ENCODE data around the gene MARCHF2.
A peak's percentile ranks its signal among the peaks of the same experiment; 100 is the strongest.

Gene MARCHF2

GRCh38 chr19:8466018-8466417, 52.9 kb downstream of the MARCHF2 start (continued):
- TF ChIP-seq CSRNP3 (CRISPR knock-in tag; IDR thresholded peaks at IDR 0.05) (no peak), ESRRG (CRISPR knock-in tag; IDR thresholded peaks at IDR 0.05) (no peak)

GRCh38 chr19:8468124-8468523, 55.0 kb downstream of the MARCHF2 start:
- ATAC-seq: no peak
- no peak for TF ChIP-seq TSHZ2 (CRISPR knock-in tag; IDR thresholded peaks at IDR 0.05)

- ATAC-seq: peak; percentile 33; the same call in 1 of the 3 replicates
- TF ChIP-seq PPARA (CRISPR knock-in tag; IDR thresholded peaks at IDR 0.05; ENCODE audit: borderline replicate concordance): no peak
- TF ChIP-seq TCF4 (CRISPR knock-in tag; IDR thresholded peaks at IDR 0.05; ENCODE audit: borderline replicate concordance): peak; percentile 54; the same call in 1 of the 2 replicates
Measured at GRCh38 chr19:8468761-8469373, 55.8 kb downstream of the MARCHF2 start.

GRCh38 chr19:8469613-8470368, 56.7 kb downstream of the MARCHF2 start:
- peak; percentile 16; the same call in 1 of the 3 replicates for ATAC-seq
- TF ChIP-seq BACH2 (CRISPR knock-in tag; IDR thresholded peaks at IDR 0.05; ENCODE audit: borderline replicate concordance): no peak
- no peak for TF ChIP-seq ARNTL (CRISPR knock-in tag; IDR thresholded peaks at IDR 0.05; ENCODE audit: borderline replicate concordance, low read depth)
- TF ChIP-seq ZNF565 (CRISPR knock-in tag; conservative IDR thresholded peaks at IDR 0.05; ENCODE audit: low read depth): no peak
- TF ChIP-seq ISL1 (CRISPR knock-in tag; IDR thresholded peaks at IDR 0.05): no peak
- TF ChIP-seq OSR1 (CRISPR knock-in tag; IDR thresholded peaks at IDR 0.05): no peak
- no peak for TF ChIP-seq TSHZ2 (CRISPR knock-in tag; IDR thresholded peaks at IDR 0.05)
- TF ChIP-seq TCF4 (CRISPR knock-in tag; IDR thresholded peaks at IDR 0.05; ENCODE audit: borderline replicate concordance): no peak
- no peak for TF ChIP-seq ZFP3 (CRISPR knock-in tag; IDR thresholded peaks at IDR 0.05)
- TF ChIP-seq RARB (CRISPR knock-in tag; IDR thresholded peaks at IDR 0.05): no peak
- no peak for TF ChIP-seq PATZ1 (CRISPR knock-in tag; IDR thresholded peaks at IDR 0.05; ENCODE audit: borderline replicate concordance)
- TF ChIP-seq CSRNP3 (CRISPR knock-in tag; IDR thresholded peaks at IDR 0.05): no peak
- TF ChIP-seq CSDC2 (CRISPR knock-in tag; IDR thresholded peaks at IDR 0.05): no peak
- TF ChIP-seq GLIS3 (CRISPR knock-in tag; IDR thresholded peaks at IDR 0.05): no peak
- TF ChIP-seq ZC3H10 (CRISPR knock-in tag; IDR thresholded peaks at IDR 0.05): no peak
- no peak for TF ChIP-seq CREB5 (CRISPR knock-in tag; IDR thresholded peaks at IDR 0.05; ENCODE audit: low read depth)
- no peak for TF ChIP-seq TOX (CRISPR knock-in tag; IDR thresholded peaks at IDR 0.05; ENCODE audit: borderline replicate concordance)
- TF ChIP-seq ZFP30 (CRISPR knock-in tag; IDR thresholded peaks at IDR 0.05): no peak
- TF ChIP-seq ESRRG (CRISPR knock-in tag; IDR thresholded peaks at IDR 0.05): no peak
- TF ChIP-seq POU6F1 (CRISPR knock-in tag; IDR thresholded peaks at IDR 0.05; ENCODE audit: borderline replicate concordance, low read depth): no peak
- no peak for TF ChIP-seq PPARA (CRISPR knock-in tag; IDR thresholded peaks at IDR 0.05; ENCODE audit: borderline replicate concordance)
